Epithelial cell of prostate (primary cell): Measurements from ENCODE around the gene RNASET2.
A peak's percentile ranks its signal among the peaks of the same experiment; 100 is the strongest.
"Not testable (repeated sequence)": the region's sequence is repeated elsewhere in the genome, so short reads cannot be mapped to it uniquely, and the experiment has no call there.

Experiments used
- DNase-seq: peaks from one replicate; pipeline ENCODE4 v3.0.0-alpha.2; 2011; ENCODE audit warnings: low read depth, low spot score
- H3K27ac ChIP-seq: fragments of 450-650 bp; 2 replicates; pipeline ENCODE4 v1.5.1; 2017; ENCODE audit warnings: mild to moderate bottlenecking

RNASET2 gene

DNA sequence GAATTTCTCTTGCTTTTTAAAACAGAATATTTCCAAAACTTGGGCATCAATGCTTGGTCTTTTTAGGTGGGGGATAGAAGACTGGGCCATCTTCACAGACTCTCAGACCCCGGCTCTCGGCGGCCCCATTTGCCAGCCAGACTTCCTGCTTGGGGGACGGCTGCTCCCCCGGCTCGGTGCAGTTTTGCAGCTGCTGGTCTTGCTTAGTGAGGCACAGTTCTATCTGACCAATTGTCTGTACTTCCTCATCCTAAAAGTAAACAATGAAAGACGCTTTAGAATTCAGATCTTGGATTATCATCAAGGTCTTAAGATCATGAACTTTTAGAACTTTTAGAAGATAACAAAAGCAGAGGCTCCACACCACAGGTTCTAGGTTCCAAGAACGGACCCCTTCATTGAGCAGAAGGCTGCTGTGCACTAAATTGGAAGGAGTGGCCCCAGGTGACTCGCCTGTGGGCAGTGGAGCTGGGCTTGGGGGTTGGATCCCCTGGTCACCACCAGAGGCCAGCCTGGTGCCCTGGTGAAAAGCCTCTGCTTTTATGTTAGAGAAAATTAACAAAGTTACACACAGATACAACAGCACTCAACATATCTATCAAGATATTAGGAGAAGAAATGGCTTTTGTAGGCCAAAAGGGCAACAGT, 26.7 kb downstream of the RNASET2 start:
- H3K27ac ChIP-seq = no peak overlapping the region
- no peak for DNase-seq

- no peak for DNase-seq
- no peak overlapping the region for H3K27ac ChIP-seq
Measured at GRCh38 chr6:166928644-166929541, 27.5 kb downstream of the RNASET2 start.

- H3K27ac ChIP-seq = no peak overlapping the region
- no peak for DNase-seq
Measured at GRCh38 chr6:166927935-166928643, 28.3 kb downstream of the RNASET2 start.

GRCh38 chr6:166927240-166927934, 29.0 kb downstream of the RNASET2 start:
- DNase-seq = no peak
- H3K27ac ChIP-seq = no peak overlapping the region

- DNase-seq = no peak
- no peak overlapping the region for H3K27ac ChIP-seq
Measured at GRCh38 chr6:166926748-166927147, 29.6 kb downstream of the RNASET2 start.

- DNase-seq = no peak
- H3K27ac ChIP-seq = no peak overlapping the region
Measured at GRCh38 chr6:166925141-166925996, 31.0 kb downstream of the RNASET2 start.

DNA sequence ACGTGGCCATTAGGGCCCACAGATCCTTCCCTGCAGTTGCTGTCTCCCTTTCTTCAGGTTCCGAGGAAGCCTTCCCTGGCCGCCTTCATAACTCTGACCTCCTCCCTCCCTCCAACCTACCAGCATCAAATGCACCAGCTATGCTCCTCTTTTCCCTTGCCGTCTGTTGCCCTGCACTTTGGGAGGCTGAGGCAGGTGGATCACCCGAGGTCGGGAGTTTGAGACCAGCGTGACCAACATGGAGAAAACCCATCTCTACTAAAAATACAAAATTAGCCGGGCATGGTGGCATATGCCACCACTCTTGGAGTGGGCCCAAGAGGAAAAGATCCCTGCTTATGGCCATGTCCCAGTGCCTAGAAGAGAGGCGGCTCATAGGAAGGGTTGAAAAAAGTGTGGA, 31.8 kb downstream of the RNASET2 start:
- H3K27ac ChIP-seq = no peak overlapping the region
- no peak for DNase-seq

GRCh38 chr6:166922937-166923336, 33.4 kb downstream of the RNASET2 start:
- no peak for DNase-seq
- no peak overlapping the region for H3K27ac ChIP-seq

DNA sequence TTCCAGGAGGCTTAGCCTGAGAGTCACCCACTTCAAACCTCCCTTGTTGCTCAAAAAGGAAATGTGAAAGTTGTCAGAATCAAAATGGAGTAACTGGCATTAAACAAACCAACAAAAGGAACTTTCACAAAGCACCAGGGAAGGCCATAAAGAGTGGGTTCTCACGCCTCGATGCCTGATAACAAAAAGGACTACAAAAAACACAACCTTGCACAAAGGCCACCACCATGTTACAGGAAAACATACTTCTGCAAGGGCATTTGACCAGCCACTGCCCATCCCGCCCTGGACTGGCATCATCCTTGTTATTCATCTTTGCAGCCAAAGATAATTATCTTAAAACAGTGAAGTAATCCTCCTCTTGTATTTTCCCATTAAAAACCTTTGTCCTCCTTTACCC, 34.8 kb downstream of the RNASET2 start:
- no peak overlapping the region for H3K27ac ChIP-seq
- DNase-seq = no peak

DNA sequence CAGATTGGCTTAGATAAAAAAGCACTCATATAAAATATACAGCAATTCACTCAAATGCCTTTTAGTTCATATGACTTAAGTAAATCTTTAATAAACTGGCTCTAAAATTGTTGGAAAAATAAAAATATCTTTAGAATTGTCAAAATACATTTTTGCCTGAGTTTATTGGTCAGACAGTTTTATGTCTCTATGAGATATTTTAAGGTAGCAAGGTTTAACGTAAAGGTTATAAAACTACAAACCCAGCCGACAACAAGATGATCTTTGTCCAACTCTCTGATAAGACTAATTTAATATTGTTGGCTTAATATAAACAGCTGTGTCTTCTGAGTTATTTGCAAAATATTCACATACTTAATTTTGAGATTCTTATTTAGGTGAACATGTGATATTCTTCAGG, 39.5 kb downstream of the RNASET2 start:
- DNase-seq = no peak
- no peak overlapping the region for H3K27ac ChIP-seq

DNA sequence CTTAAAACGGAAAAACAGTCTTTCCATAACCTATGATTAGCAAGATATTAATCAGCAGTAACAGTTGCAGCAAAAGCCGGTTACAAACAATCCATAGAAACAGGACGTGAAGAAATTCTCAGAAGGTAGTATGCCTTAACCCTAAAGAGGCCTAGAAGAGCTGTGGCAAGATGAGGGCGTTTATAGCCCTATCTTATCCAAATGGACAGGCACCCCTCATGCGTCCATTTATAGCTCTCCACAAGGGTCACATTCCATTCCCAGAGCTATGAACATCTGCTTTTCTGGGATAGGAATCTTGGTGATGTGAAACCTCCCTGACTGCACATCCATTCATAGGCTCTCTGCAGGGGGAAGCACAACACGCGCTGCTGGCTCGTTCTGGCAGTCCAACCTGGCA, 40.9 kb downstream of the RNASET2 start:
- not testable (repeated sequence) for DNase-seq

DNA sequence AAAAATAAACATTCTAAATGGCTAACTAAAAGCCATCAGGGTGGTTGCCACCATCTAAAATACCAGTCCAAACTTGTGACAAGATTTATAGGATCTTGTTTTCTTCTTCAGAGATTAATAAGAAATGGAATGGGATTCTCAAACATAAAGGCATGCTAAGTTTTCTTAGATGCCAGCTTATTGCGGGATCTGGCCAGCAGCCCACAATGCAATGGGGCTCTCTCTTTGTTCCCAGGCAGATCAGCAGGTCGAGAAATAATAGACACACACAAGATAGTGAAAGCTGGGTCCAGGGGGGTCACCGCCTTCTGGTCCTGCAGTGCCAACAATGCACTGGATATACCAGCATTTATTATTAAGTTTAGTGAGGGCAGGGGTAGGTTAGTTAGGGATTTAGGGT, 41.4 kb downstream of the RNASET2 start:
- not testable (repeated sequence) for DNase-seq, H3K27ac ChIP-seq

More for the DNA sequence above, 40.9 kb downstream of the RNASET2 start:
- not testable (repeated sequence) for H3K27ac ChIP-seq

DNA sequence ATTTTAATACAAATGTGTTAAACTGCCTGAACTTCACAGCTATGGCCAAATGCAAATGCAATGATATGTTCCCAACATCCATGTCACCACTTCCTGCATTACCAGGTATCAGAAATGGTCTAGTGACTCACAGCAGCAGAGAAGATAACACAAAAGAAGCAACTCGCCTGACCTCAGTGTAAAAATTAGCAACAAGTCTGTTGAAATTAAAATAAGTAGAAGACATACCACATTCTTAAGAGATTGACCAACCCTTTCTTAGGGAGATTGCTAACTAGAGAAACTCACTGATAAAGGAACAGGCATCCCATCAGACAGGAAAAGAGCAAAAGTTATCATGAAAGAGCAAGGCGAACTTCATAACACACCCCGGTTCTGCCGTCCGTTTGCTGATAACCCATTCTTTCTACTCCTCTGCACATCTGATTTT, 45.1 kb downstream of the RNASET2 start:
- DNase-seq = no peak

GRCh38 chr6:166910601-166911000, 45.7 kb downstream of the RNASET2 start:
- H3K27ac ChIP-seq = no peak overlapping the region
- peak; percentile 12 for DNase-seq

More for the DNA sequence above, 45.1 kb downstream of the RNASET2 start:
- H3K27ac ChIP-seq = no peak overlapping the region

DNA sequence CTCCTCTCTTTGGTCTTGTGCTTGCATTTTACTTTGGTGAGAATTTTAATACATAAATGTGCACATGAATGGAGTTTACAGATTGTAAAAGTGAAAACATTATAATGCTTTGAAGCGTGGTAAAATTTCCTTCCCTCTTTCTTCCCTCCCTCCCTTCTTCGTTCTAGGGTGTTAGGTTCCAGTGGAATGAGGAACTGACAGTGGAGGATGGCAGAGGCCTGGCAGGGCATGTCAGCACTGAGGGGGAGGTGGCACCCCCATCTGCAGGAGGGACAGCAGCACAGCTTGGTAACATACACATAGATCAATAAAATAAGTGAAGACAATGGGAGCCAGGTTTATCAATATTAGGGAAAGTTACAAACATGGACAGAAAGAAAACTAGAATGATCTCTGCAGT, 47.5 kb downstream of the RNASET2 start:
- no peak overlapping the region for H3K27ac ChIP-seq
- no peak for DNase-seq

DNA sequence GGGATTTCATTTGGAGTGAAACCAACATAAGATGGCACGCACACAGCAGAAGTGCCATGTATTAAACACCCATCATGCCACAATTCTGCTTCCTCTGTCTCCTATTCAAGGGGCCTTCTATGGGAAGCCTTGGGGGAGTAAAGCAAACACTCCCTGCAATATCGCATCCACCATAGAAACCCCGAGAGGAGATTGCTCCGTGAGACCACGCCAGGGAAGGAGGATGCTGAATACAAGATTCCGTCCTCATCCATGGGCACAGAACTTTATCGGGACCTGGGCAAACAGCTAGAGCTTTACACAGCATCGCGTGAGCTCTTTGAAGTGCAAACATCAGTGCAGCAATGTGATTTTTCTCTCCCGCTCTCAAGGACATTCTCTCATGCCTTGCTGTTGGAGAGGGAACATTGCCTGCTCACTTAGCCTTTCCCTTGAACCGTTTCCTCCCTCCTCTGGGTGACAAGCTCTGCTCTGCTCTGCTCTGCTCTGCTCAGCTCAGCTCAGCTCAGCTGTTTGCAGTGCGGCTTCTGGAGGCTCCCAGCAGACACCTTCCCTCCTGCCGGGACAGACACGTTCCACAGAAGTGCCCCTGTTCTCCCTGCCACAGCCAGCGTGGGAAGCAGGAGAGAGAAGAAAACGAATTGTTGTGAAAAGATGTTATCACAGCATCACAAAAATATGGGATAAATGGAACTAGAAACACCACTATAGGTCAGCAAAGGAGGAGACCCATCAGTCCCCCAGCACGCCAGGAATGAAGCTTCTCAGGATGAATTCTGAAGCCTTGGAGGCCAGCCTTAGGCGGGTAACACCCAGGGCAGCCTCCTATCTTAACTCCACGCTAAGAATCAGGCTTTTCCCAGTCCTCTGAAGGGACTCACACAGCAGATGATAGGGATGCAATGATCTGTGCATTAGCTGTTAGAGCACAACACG, 48.2 kb downstream of the RNASET2 start:
- DNase-seq = no peak
- no peak overlapping the region for H3K27ac ChIP-seq

DNA sequence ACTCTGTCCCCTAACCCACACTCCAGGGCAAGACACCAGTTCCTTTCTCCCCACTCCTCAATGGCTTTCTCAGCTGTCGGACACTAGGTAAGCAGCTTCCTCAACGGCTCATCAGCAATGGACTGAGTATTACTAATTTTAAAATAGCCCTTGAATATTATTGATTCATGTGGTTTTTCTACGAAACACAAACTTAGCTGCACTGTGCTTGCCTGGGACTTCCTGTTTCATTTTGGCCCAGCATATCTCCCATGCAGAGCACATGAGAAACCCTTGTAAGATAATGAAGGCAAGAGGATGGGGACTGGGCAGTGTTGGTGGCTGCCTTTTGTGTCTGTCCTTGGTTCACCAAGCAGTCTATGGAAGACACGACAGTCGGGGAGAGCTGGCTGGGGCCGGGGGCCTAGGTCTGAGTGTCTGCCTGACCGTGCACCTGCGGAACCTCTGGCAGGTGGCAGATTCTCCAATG, 48.9 kb downstream of the RNASET2 start:
- no peak overlapping the region for H3K27ac ChIP-seq
- DNase-seq = no peak

- no peak overlapping the region for H3K27ac ChIP-seq
- no peak for DNase-seq
Measured at GRCh38 chr6:166906376-166907044, 49.8 kb downstream of the RNASET2 start.
